Astrocyte (in vitro differentiated cells and primary cell): ENCODE data around the gene PSIP1. TPM values are rescaled to one million over a fixed set of nuclear protein-coding genes. Genes with fewer than 3 reads are reported as not detected.

Experiments
- DNase-seq: peaks from one replicate; pipeline ENCODE4 v3.0.0-alpha.2; 2010; ENCODE audit warnings: low read depth
- FAIRE-seq: peaks from 2 replicates; lab custom pipeline; 2011; peaks lifted over from hg19 to GRCh38; lab: Jason Lieb, UNC
- H2AFZ ChIP-seq: 2 replicates; pipeline ENCODE4 v1.6.0; 2012; ENCODE audit warnings: low read depth, low read length, inconsistent platforms
- H3K27ac ChIP-seq: 2 replicates; pipeline ENCODE4 v1.5.1; 2011; ENCODE audit warnings: low read depth, low read length, inconsistent platforms
- H3K27me3 ChIP-seq: 2 replicates; pipeline ENCODE4 v1.6.0; 2011; ENCODE audit warnings: low read length, inconsistent platforms; ENCODE audit not compliant: insufficient read depth
- H3K36me3 ChIP-seq: 2 replicates; pipeline ENCODE4 v1.5.1; 2011; ENCODE audit warnings: low read length, inconsistent platforms; ENCODE audit not compliant: insufficient read depth
- H3K4me1 ChIP-seq: 2 replicates; pipeline ENCODE4 v1.5.1; 2011; ENCODE audit warnings: low read length, inconsistent platforms; ENCODE audit not compliant: insufficient read depth
- H3K4me2 ChIP-seq: 2 replicates; pipeline ENCODE4 v1.6.0; 2012; ENCODE audit warnings: low read length, inconsistent platforms
- H3K4me3 ChIP-seq: 2 replicates; pipeline ENCODE4 v1.5.1; 2011; ENCODE audit warnings: low read depth, mild to moderate bottlenecking, low read length, inconsistent platforms; ENCODE audit not compliant: insufficient read depth
- H3K79me2 ChIP-seq: 2 replicates; pipeline ENCODE4 v1.6.0; 2012; ENCODE audit warnings: mild to moderate bottlenecking, low read length, inconsistent platforms; ENCODE audit not compliant: insufficient read depth
- H3K9ac ChIP-seq: 2 replicates; pipeline ENCODE4 v1.6.0; 2012; ENCODE audit warnings: mild to moderate bottlenecking, low read length, inconsistent platforms
- H3K9me3 ChIP-seq: 2 replicates; pipeline ENCODE4 v1.5.1; 2012; ENCODE audit warnings: low read depth, mild to moderate bottlenecking, low read length, inconsistent platforms; ENCODE audit not compliant: insufficient read depth
- H4K20me1 ChIP-seq: 2 replicates; pipeline ENCODE4 v1.6.0; 2012; ENCODE audit warnings: low read length, inconsistent platforms; ENCODE audit not compliant: insufficient read depth
- H3K27ac Mint-ChIP-seq: one replicate; pipeline ENCODE4 v1.8.0; 2021; ENCODE audit warnings: mild to moderate bottlenecking, mixed read lengths; ENCODE audit not compliant: unreplicated experiment
- H3K27me3 Mint-ChIP-seq: one replicate; pipeline ENCODE4 v1.8.0; 2021; ENCODE audit warnings: low read depth, mixed read lengths; ENCODE audit not compliant: unreplicated experiment
- H3K36me3 Mint-ChIP-seq: one replicate; pipeline ENCODE4 v1.8.0; 2021; ENCODE audit warnings: low read depth, mixed read lengths; ENCODE audit not compliant: unreplicated experiment
- H3K4me1 Mint-ChIP-seq: one replicate; pipeline ENCODE4 v1.8.0; 2021; ENCODE audit warnings: low read depth, mixed read lengths; ENCODE audit not compliant: unreplicated experiment
- H3K4me3 Mint-ChIP-seq: one replicate; pipeline ENCODE4 v1.8.0; 2021; ENCODE audit warnings: mild to moderate bottlenecking, moderate library complexity, mixed read lengths; ENCODE audit not compliant: unreplicated experiment
- H3K9me3 Mint-ChIP-seq: one replicate; pipeline ENCODE4 v1.8.0; 2021; ENCODE audit warnings: mild to moderate bottlenecking, mixed read lengths; ENCODE audit not compliant: unreplicated experiment
- EZH2 ChIP-seq: IDR thresholded peaks from 2 replicates; pipeline ENCODE4 v1.6.1; 2012; ENCODE audit warnings: mild to moderate bottlenecking, low read length, inconsistent platforms; ENCODE audit not compliant: insufficient read depth
- total RNA-seq: library from RNA; stranded (reverse); gene quantifications from 2 replicates; pipeline ENCODE4 v1.2.1, GENCODE V29; 2021
- TF ChIP-seq, protein P1 (sequence below): IDR thresholded peaks from 2 replicates; pipeline ENCODE4 v1.5.1; 2011; ENCODE audit warnings: low read depth, mild to moderate bottlenecking, inconsistent platforms, low read length, moderate library complexity; ENCODE audit not compliant: insufficient read depth

The PSIP1 gene
- total RNA-seq, 1 donor from 2014 or later, result 28.5 TPM

GRCh38 chr9:15525958-15526357, 15.2 kb upstream of the PSIP1 start:
- DNase-seq, result no peak
- Mint-ChIP-seq H3K4me1 (no peaks in the 10 kb centered on the region), H3K27ac (no peak overlapping the region), H3K4me3 (no peak overlapping the region), H3K27me3 (no peaks in the 10 kb centered on the region), H3K36me3 (peaks cover 3% of the 10 kb centered on the region), H3K9me3 (no peaks in the 10 kb centered on the region)
- no peak for TF ChIP-seq EZH2
- TF ChIP-seq, protein P1, sequence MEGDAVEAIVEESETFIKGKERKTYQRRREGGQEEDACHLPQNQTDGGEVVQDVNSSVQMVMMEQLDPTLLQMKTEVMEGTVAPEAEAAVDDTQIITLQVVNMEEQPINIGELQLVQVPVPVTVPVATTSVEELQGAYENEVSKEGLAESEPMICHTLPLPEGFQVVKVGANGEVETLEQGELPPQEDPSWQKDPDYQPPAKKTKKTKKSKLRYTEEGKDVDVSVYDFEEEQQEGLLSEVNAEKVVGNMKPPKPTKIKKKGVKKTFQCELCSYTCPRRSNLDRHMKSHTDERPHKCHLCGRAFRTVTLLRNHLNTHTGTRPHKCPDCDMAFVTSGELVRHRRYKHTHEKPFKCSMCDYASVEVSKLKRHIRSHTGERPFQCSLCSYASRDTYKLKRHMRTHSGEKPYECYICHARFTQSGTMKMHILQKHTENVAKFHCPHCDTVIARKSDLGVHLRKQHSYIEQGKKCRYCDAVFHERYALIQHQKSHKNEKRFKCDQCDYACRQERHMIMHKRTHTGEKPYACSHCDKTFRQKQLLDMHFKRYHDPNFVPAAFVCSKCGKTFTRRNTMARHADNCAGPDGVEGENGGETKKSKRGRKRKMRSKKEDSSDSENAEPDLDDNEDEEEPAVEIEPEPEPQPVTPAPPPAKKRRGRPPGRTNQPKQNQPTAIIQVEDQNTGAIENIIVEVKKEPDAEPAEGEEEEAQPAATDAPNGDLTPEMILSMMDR, result no peak
- Histone ChIP-seq H3K9ac (no peak overlapping the region), H3K79me2 (no peaks in the 10 kb centered on the region), H3K27ac (no peak overlapping the region), H3K27me3 (no peaks in the 10 kb centered on the region), H3K4me3 (no peak overlapping the region), H3K4me1 (no peaks in the 10 kb centered on the region), H4K20me1 (no peaks in the 10 kb centered on the region), H3K4me2 (no peak overlapping the region), H3K9me3 (no peaks in the 10 kb centered on the region), H3K36me3 (no peaks in the 10 kb centered on the region), H2AFZ (no peak overlapping the region)
- no peak for FAIRE-seq

DNA sequence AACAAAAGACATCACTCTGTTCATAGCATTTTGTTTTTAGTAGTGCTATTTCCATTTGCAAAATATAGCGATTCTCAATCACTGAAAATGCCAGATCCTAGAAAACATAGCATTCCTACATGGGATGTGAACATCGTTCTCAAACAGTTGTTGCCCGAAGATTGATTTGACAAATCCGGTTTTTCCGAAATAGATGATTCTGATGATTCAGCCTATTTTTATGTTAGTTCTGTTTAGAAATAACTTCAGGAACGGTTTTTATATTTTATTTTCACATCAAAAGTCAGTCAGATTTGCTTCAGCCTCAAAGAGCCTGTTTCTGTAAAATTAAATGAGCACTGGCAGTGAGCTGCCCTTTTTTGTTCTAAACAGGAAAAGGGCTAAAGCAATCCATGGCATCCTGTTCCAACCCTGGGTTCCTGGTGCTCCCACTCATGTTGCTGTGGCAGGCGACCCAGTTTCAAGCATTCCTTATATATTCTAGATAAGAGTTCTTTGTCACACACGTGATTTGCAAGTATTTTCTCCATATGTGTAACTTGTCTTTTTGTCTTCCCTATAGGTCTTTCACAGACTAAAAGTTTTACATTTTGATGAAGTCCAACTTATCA, 14.2 kb upstream of the PSIP1 start:
- no peaks in the 10 kb centered on the region for H4K20me1 ChIP-seq
- no peak overlapping the region for H2AFZ ChIP-seq
- no peak overlapping the region for H3K27ac ChIP-seq
- H3K27me3 Mint-ChIP-seq, result no peaks in the 10 kb centered on the region
- no peaks in the 10 kb centered on the region for H3K36me3 ChIP-seq
- H3K79me2 ChIP-seq, result no peaks in the 10 kb centered on the region
- DNase-seq (no peak), FAIRE-seq (no peak)
- H3K27ac Mint-ChIP-seq, result no peak overlapping the region
- no peak overlapping the region for H3K4me3 Mint-ChIP-seq
- H3K9me3 ChIP-seq, result no peaks in the 10 kb centered on the region
- no peaks in the 10 kb centered on the region for H3K4me1 ChIP-seq
- H3K27me3 ChIP-seq, result no peaks in the 10 kb centered on the region
- no peak overlapping the region for H3K9ac ChIP-seq
- no peak for TF ChIP-seq EZH2
- TF ChIP-seq, protein P1, result no peak
- H3K4me1 Mint-ChIP-seq, result no peaks in the 10 kb centered on the region
- H3K4me2 ChIP-seq, result no peak overlapping the region
- H3K36me3 Mint-ChIP-seq, result peaks cover 2% of the 10 kb centered on the region
- no peak overlapping the region for H3K4me3 ChIP-seq
- no peaks in the 10 kb centered on the region for H3K9me3 Mint-ChIP-seq

DNA sequence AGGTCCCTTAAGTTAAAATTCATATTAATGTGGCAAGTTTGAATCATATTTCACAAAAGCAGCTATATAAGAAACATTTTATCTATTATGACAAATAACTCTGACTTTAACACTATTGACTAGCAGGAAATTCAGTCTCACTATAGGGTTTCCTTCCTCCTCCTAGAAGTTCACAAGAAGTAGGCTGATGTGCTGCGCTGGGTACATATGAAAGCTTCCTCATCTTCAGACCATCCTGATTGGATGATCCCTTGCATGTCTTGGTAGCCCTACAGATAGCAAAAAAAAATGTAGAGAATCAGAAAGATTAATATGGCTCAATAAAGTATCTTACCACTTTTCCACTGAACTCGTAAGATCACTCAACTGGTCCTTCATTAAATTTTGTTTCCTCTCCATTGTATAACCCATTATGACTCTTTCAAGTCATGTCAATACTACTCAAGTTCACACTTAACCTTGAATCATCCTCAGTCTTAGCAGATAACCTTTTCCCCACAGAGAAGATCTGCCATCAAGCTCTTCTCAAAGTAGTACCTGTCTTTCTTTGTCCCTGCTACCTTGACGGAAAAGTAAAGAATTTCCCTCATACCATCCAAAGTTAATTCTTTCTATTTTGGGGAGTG, 11.5 kb upstream of the PSIP1 start:
- H3K4me1 ChIP-seq, result no peaks in the 10 kb centered on the region
- Mint-ChIP-seq H3K4me1 (no peaks in the 10 kb centered on the region), H3K27me3 (no peaks in the 10 kb centered on the region), H3K36me3 (no peaks in the 10 kb centered on the region), H3K4me3 (no peak overlapping the region), H3K9me3 (no peaks in the 10 kb centered on the region), H3K27ac (no peak overlapping the region)
- no peak overlapping the region for H3K4me3 ChIP-seq
- no peak overlapping the region for H3K4me2 ChIP-seq
- no peak overlapping the region for H3K9ac ChIP-seq
- DNase-seq (no peak), FAIRE-seq (no peak)
- TF ChIP-seq, protein P1, result no peak
- no peak for TF ChIP-seq EZH2
- H3K27me3 ChIP-seq, result no peaks in the 10 kb centered on the region
- no peaks in the 10 kb centered on the region for H3K79me2 ChIP-seq
- H4K20me1 ChIP-seq, result no peaks in the 10 kb centered on the region
- H3K9me3 ChIP-seq, result no peaks in the 10 kb centered on the region
- H3K27ac ChIP-seq, result no peak overlapping the region
- no peak overlapping the region for H2AFZ ChIP-seq
- no peaks in the 10 kb centered on the region for H3K36me3 ChIP-seq
